Heart right ventricle (tissue), 16 donors: ENCODE data around the gene TOMM40L. TPM values are rescaled to one million over a fixed set of nuclear protein-coding genes. Genes with fewer than 3 reads are reported as not detected.

ENCODE experiments used
- ATAC-seq, 8 donors: fragments of 200-7000 bp; cut with Tn5 transposase; one replicate each; pipeline ENCODE4 v1.9.1; 2020; ENCODE audit warnings: mild to moderate bottlenecking in 8 of 8, moderate library complexity in 8 of 8, moderate number of reproducible peaks in 1 of 8
- DNase-seq, 2 donors: peaks; one replicate each; pipeline ENCODE4 v3.0.0-alpha.2; 2020
- H3K27ac ChIP-seq, 10 donors: fragments of 200-600 bp; sonication (generic) in 2 of 10; one replicate each; pipeline versions ENCODE4 v1.5.0 to v1.8.0; 2020 to 2022; ENCODE audit warnings: mild to moderate bottlenecking in 3 of 10
- H3K27me3 ChIP-seq, 7 donors: fragments of 200-600 bp; one replicate each; pipeline ENCODE4 v1.8.0; 2021 to 2022; ENCODE audit warnings: mild to moderate bottlenecking in 2 of 7
- H3K36me3 ChIP-seq, 9 donors: fragments of 200-600 bp; sonication (generic) in 1 of 9; one replicate each; pipeline versions ENCODE4 v1.5.0 to v1.8.0; 2020 to 2022; ENCODE audit warnings: mild to moderate bottlenecking in 2 of 9
- H3K4me1 ChIP-seq, 9 donors: fragments of 200-600 bp; sonication (generic) in 1 of 9; one replicate each; pipeline versions ENCODE4 v1.5.0 to v1.8.0; 2020 to 2022; ENCODE audit warnings: mild to moderate bottlenecking in 4 of 9
- H3K4me3 ChIP-seq, 10 donors: fragments of 200-600 bp; sonication (generic) in 2 of 10; one replicate each; pipeline versions ENCODE4 v1.5.0 to v1.8.0; 2020 to 2022; ENCODE audit warnings: mild to moderate bottlenecking in 7 of 10, moderate library complexity in 2 of 10
- H3K9me3 ChIP-seq, 11 donors: fragments of 200-600 bp in 10 of 11; sonication (generic) in 2 of 11; one replicate each; pipeline versions ENCODE4 v1.5.0 to v1.8.0; 2013 to 2022; ENCODE audit warnings: mild to moderate bottlenecking in 2 of 11, control low read depth in 1 of 11, moderate library complexity in 1 of 11
- CTCF ChIP-seq, 9 donors: fragments of 200-600 bp; sonication (generic) in 2 of 9; IDR thresholded peaks; one replicate each; pipeline versions ENCODE4 v1.5.0 to v1.8.0; 2021 to 2022; ENCODE audit warnings: antibody characterized with exemption in 9 of 9, mild to moderate bottlenecking in 5 of 9, moderate library complexity in 1 of 9
- WGBS, 2 donors: extraction: QIAGEN DNeasy Blood & Tissue Kit; methylation state at CpG; one replicate each; pipeline ENCODE4 v1.1.7; 2013; ENCODE audit warnings: inconsistent platforms in 1 of 2; 5-methylcytosine and 5-hydroxymethylcytosine counted together
- intact Hi-C, 10 donors: fragments of 100-400 bp; cut with DNase I; formaldehyde crosslinking; loops; one replicate each; pipeline versions ENCODE4 v1.11.1 to v1.14.2; 2022
- polyA plus RNA-seq, 2 donors: library from polyadenylated mRNA; stranded (reverse); fragments of 200-250 nt; gene quantifications; one replicate each; pipeline ENCODE4 v1.2.3, GENCODE V29; 2013
- total RNA-seq, 10 donors: library from RNA; stranded (reverse); fragmentation: NEBNext Ultra II Directional in 3 of 10; extraction: Animal tissue kit (Norgen Biotek cat#: 25700) in 3 of 10; gene quantifications; one replicate each; pipeline versions ENCODE4 v1.2.1 to v1.2.4, GENCODE V29; 2021 to 2023
- donor health status: Arrhythmogenic right ventricular cardiomyopathy.
- donor health status: ischemic (EF 13 %, LVEDD 7.1; RV severe dilation, severe dysfunction).
- donor health status: healthy with polysubstance abuse.
- donor health status: DM: no; HTN: yes; CAD: no.
- donor health status: DM: no; HTN: no; CAD: no.
- donor health status: ischemic (EF 25% LVEDD 6.9; RV normal size, moderate dysfunction).
- donor health status: ischemic (EF 25% LVEDD 5.7; RV mildly dilated, moderate dysfunction).
- donor health status: healthy.
- donor health status: DM: yes; HTN: yes; CAD: no.
- donor health status: Ischemic cardiomyopathy.
- donor health status: ischemic (EF 35%, LVEDD 5.7; RV mildly dilated, moderate dysfunction).
- donor health status: nonischemic (EF 11% LVEDD 7.7; RV severe dilation, severe dysfunction).
- donor health status: DM: yes; HTN: yes; CAD: no.
- donor health status: PGD.
- donor health status: ischemic (EF 29% LVEDD 5.4; RV normal size, mild dysfunction).
- donor health status: nonischemic (EF 23%, LVEDD 6.1; RV moderate dilation, normal function).

Gene TOMM40L
- total and polyA plus RNA-seq, 12 donors: 17.6 to 37.6 (median 32.8) TPM

- Histone ChIP-seq H3K4me1 (peaks cover 16 to 73% (median 58%) of the 10 kb centered on the region in 9 donors), H3K4me3 (peak overlapping the region in 7 of 10 donors; percentile 5 to 67 (median 22)), H3K27me3 (no peaks in the 10 kb centered on the region), H3K36me3 (peaks cover 0 to 77% (median 0%) of the 10 kb centered on the region in 9 donors), H3K27ac (peak overlapping the region in 6 of 10 donors; percentile 17 to 100 (median 41)), H3K9me3 (no peaks in the 10 kb centered on the region)
- peak in 2 of 8 donors; percentile 4 to 10 for ATAC-seq
- peak in 2 of 9 donors; percentile 12 to 21 for TF ChIP-seq CTCF (IDR thresholded peaks at IDR 0.05)
- WGBS, 2 donors: 76 to 79% methylated on average over 21 of the region's 21 CpGs
- DNase-seq: no peak
- intact Hi-C loops: loop anchor here in 6 of 10 donors (2.0 to 10.0 kb wide), 4 partner anchors 15 to 194 kb away; partner anchors contain the start of gene TOMM40L (in 1 of the 6)
These were observed 32.2 kb upstream of the TOMM40L start for GRCh38 chr1:161193561-161194235.

GRCh38 chr1:161195171-161195570, 30.7 kb upstream of the TOMM40L start:
- peak overlapping the region in 5 of 10 donors; percentile 12 to 100 (median 41) for H3K27ac ChIP-seq
- 74 to 76% methylated on average over 4 of the region's 4 CpGs for WGBS, 2 donors
- H3K4me1 ChIP-seq: peaks cover 26 to 81% (median 65%) of the 10 kb centered on the region in 9 donors
- TF ChIP-seq CTCF (IDR thresholded peaks at IDR 0.05): no peak
- DNase-seq: no peak
- intact Hi-C loops: loop anchor here in 4 of 10 donors (10.0 kb wide), 1 partner anchor 190 kb away; no protein-coding TSS in a partner anchor
- no peaks in the 10 kb centered on the region for H3K9me3 ChIP-seq
- peak overlapping the region in 7 of 10 donors; percentile 16 to 67 (median 57) for H3K4me3 ChIP-seq
- ATAC-seq: no peak
- no peaks in the 10 kb centered on the region for H3K27me3 ChIP-seq
- peaks cover 0 to 64% (median 0%) of the 10 kb centered on the region in 9 donors for H3K36me3 ChIP-seq

- Histone ChIP-seq H3K4me1 (peaks cover 35 to 91% (median 74%) of the 10 kb centered on the region in 9 donors), H3K27ac (peak overlapping the region in 6 of 10 donors; percentile 96 to 100 (median 98)), H3K27me3 (no peaks in the 10 kb centered on the region), H3K36me3 (peaks cover 0 to 56% (median 0%) of the 10 kb centered on the region in 9 donors), H3K9me3 (no peaks in the 10 kb centered on the region), H3K4me3 (peak overlapping the region in 9 of 10 donors; percentile 35 to 67 (median 57))
- DNase-seq (no peak), ATAC-seq (no peak)
- WGBS, 2 donors: 85 to 93% methylated on average over 7 of the region's 7 CpGs
- no peak for TF ChIP-seq CTCF (IDR thresholded peaks at IDR 0.05)
- intact Hi-C loops: loop anchor here in 4 of 10 donors (10.0 kb wide), 1 partner anchor 189 kb away; no protein-coding TSS in a partner anchor
These were observed 29.7 kb upstream of the TOMM40L start for GRCh38 chr1:161196111-161196510.

GRCh38 chr1:161196521-161197451, 29.1 kb upstream of the TOMM40L start:
- peaks cover 0 to 49% (median 0%) of the 10 kb centered on the region in 9 donors for H3K36me3 ChIP-seq
- peak; percentile 52 to 60 for DNase-seq
- WGBS, 2 donors: 66% methylated on average over 27 of the region's 27 CpGs
- intact Hi-C loops: loop anchor here in 4 of 10 donors (10.0 kb wide), 1 partner anchor 188 kb away; no protein-coding TSS in a partner anchor
- peaks cover 35 to 97% (median 81%) of the 10 kb centered on the region in 9 donors for H3K4me1 ChIP-seq
- H3K4me3 ChIP-seq: peak overlapping the region; percentile 28 to 67 (median 57)
- TF ChIP-seq CTCF (IDR thresholded peaks at IDR 0.05): no peak
- H3K27me3 ChIP-seq: no peaks in the 10 kb centered on the region
- peak overlapping the region; percentile 80 to 100 (median 98) for H3K27ac ChIP-seq
- no peaks in the 10 kb centered on the region for H3K9me3 ChIP-seq
- peak in 1 of 8 donors; percentile 1 for ATAC-seq
